HG03025 (cell line): ENCODE results near the gene TPBGL.

Experiments
- ATAC-seq: cut with Tn5 transposase; IDR thresholded peaks from one replicate; pipeline ENCODE4 v1.9.1; 2021; ENCODE audit warnings: mild to moderate bottlenecking, moderate library complexity; ENCODE audit not compliant: unreplicated experiment, low FRiP score

TPBGL gene

GRCh38 chr11:75205564-75206020 is 35.0 kb upstream of the TPBGL start:
- ATAC-seq: no peak

- no peak for ATAC-seq
Measured at GRCh38 chr11:75208446-75208845, 32.1 kb upstream of the TPBGL start.

GRCh38 chr11:75212411-75212810 is 28.2 kb upstream of the TPBGL start:
- no peak for ATAC-seq

- ATAC-seq: no peak
Measured at GRCh38 chr11:75214411-75214821, 26.2 kb upstream of the TPBGL start.

- ATAC-seq: no peak
Measured at GRCh38 chr11:75214843-75215242, 25.7 kb upstream of the TPBGL start.

GRCh38 chr11:75219869-75220268 is 20.7 kb upstream of the TPBGL start:
- no peak for ATAC-seq

GRCh38 chr11:75223954-75224643 is 16.5 kb upstream of the TPBGL start:
- ATAC-seq: no peak

GRCh38 chr11:75225794-75226193 is 14.8 kb upstream of the TPBGL start:
- ATAC-seq: no peak

GRCh38 chr11:75229466-75229865 is 11.1 kb upstream of the TPBGL start:
- no peak for ATAC-seq

GRCh38 chr11:75230621-75231020 is 10.0 kb upstream of the TPBGL start:
- ATAC-seq: no peak

- no peak for ATAC-seq
Measured at GRCh38 chr11:75233754-75234172, 6.8 kb upstream of the TPBGL start.

- ATAC-seq: no peak
Measured at GRCh38 chr11:75236062-75236461, 4.5 kb upstream of the TPBGL start.

- no peak for ATAC-seq
Measured at GRCh38 chr11:75237050-75237449, 3.5 kb upstream of the TPBGL start.

- ATAC-seq: no peak
Measured at GRCh38 chr11:75238595-75239440, 1.8 kb upstream of the TPBGL start.

GRCh38 chr11:75239531-75240290 is 863 bp upstream of the TPBGL start:
- ATAC-seq: no peak

GRCh38 chr11:75241036-75241905 is 697 bp downstream of the TPBGL start:
- ATAC-seq: peak; percentile 59

- peak; percentile 19 for ATAC-seq
Measured at GRCh38 chr11:75241906-75242644, 1.5 kb downstream of the TPBGL start.

- no peak for ATAC-seq
Measured at GRCh38 chr11:75242722-75243600, 2.4 kb downstream of the TPBGL start.
